Activated T-helper 1 cell treated with anti-CD3 and anti-CD28 coated beads, Interleukin-2, amount 50 U/mL, for 16 hours (primary cell): ENCODE results near the gene PUM1.
"Not testable (repeated sequence)": the region's sequence is repeated elsewhere in the genome, so short reads cannot be mapped to it uniquely, and the experiment has no call there.

Experiments used
- DNase-seq, 2 donors: peaks; one replicate each; pipeline ENCODE4 v3.0.0-alpha.2; 2020; ENCODE audit warnings: low read depth in 1 of 2, low spot score in 1 of 2

The PUM1 gene

DNA sequence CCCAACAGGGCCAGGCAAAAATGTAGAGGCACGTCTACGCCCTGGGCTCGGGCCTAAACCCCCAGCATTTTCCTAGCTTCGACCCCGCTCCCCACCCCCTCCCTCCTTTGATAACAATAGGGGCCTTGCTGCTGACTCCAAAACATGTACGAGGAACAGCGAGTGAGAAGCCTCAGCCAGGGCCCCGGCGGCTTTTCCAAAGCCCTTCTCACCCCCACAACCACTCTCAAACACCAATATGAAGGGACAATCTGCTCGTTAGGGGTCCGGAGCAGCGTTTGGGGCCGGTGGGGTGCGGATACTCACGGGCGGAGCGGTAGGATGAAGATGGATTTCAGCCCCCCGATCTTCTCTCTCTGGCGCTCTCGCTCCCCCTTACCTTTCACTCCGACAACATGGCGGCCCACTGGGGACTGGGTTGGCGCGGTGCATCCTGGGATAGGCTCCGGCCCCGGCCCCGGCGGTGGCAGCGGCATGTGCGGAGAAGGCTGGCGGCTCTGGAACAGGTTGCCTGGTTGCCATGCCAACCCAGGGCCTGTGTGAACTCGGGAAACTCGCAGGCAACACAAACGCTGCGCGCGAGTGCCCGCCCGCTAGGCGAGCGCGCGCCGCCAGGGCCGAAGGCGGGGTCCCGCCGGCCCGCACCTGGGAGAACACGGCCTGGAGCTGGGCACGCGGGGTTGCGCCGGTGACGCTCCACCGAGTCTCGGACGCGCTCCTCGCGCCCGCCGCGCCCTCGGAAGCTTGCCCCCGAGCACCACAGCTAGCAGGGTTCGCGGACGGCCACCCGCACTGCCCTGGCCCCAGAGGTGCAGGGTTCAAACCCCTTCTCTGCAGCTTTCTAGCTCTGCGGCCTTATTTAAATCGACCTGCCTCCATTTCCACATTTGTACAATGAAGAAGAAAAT, at the start of gene PUM1:
TSS of gene PUM1 (minus strand) at position 408 of the 908 bp plus-strand sequence. CDS start 6,151 bp downstream, outside the sequence.
- peak; percentile 98 for DNase-seq

DNA sequence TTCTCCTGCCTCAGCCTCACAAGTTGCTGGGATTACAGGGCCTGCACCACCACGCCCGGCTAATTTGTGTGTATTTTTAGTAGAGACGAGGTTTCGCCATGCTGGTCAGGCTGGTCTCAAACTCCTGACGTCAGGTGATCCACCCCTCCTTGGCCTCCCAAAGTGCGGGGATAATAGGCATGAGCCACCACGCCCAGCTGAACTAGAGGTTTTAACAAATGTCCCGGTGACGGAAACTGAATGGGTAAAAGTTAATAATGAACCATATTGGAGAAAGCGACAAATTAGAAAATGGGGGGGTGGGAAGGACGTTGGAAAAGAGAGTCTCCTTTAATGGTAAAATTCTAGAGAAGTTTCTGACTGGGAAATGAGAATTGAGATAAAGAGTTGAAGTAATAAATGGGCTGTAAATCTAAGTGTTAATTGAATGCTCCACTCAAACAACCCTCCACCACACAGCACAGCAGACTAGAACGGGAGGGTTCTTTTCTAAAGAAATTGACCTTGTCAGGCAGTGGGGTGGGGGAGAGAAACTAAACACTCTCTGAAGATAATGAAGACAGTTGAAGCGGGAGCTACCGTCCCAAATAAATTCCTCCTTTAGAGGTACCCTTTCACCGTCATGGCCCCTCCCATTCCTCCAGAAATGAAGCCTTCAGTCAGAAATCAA, 46.9 kb upstream of the PUM1 start:
- DNase-seq = no peak

GRCh38 chr1:31111290-31111951, 45.9 kb upstream of the PUM1 start:
- DNase-seq = no peak

DNA sequence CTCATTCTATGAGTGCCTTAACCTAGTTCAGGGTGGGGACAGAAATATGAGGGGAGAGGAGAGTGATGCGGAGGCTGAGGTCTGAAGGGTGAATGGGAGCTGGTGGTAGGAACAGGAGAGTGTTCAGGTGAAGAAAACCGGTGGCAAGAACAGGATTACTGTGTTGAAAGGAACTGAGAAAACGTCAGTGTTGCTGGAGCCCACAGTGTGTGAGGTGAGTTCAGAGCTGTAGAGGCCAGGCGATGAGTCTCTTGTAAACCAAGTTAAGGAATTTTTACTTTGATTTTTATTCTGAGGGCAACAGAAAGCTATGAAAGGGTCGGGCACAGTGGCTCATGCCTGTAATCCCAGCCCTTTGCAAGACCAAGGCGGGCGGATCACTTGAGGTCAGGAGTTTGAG, 45.3 kb upstream of the PUM1 start:
- DNase-seq = no peak

- no peak for DNase-seq
Observed at GRCh38 chr1:31108861-31109260, 43.3 kb upstream of the PUM1 start.

- no peak for DNase-seq
Observed at GRCh38 chr1:31105646-31106045, 40.1 kb upstream of the PUM1 start.

DNA sequence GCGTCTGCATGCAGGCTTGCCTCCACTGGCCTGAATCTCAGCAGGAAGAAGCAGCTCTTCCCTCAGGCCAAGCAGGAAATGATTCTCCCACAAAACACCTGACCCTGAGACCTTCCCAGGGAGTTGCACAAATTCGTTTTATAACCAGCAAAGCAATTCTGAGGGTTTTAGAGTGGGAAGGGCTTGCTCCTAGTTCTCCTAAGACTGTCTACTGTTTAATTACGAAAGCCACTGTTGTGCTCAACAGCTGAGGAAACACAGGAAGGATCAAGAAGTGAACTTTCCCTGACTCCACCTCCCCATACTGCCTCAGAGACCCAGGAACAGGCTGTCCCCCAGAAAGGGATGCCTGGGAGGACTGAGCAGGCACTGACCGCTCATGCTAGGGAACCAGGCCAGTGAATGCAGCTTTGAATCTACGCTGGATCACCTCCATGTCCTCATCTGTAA, 37.0 kb upstream of the PUM1 start:
- DNase-seq = no peak

- DNase-seq = no peak
Observed at GRCh38 chr1:31101147-31101502, 35.6 kb upstream of the PUM1 start.

GRCh38 chr1:31099293-31100032, 33.9 kb upstream of the PUM1 start:
- no peak for DNase-seq

GRCh38 chr1:31095985-31096384, 30.5 kb upstream of the PUM1 start:
- no peak for DNase-seq

DNA sequence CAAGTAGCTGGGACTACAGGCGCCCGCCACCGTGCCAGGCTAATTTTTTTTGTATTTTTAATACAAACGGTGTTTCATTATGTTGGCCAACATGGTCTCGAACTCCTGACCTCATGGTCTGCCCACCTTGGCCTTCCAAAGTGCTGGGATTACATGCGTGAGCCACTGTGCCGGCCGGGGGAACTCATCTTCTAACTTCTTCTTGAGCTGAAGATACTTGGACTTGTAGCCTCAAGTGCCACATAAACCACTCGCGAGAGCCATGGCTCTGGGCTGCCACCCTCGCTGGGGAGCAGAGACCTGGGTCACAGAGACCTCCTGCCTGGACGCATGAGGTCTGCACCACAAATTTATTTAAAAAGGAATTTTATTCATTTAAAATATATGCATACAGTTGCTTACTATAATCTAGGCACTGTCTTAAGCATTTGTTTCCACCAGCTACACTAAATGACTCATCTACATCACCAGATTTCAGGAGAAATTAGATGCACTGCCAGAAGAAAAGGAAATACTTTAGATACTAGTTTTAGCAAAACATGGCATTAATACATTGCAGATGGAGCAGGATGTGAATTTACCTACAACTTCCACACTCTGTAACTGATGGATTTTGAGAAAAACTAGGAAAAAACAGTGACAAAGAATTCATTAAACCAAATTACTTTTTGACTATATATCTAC, 29.9 kb upstream of the PUM1 start:
- no peak for DNase-seq

DNA sequence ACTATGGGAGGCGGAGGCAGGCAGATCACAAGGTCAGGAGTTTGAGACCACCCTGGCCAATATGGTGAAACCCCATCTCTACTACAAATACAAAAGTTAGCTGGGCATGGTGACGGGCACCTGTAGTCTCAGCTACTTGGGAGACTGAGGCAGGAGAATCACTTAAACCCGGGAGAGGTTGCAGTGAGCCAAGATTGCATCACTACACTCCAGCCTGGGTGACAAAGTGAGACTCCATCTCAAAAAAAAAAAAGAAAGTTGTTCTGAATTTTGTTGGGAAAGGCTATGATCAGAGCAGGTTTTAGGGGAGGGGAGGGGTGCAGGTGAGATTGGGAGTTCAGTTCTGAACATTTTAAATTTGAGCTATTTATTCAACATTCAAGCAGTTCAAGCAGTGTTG, 22.6 kb upstream of the PUM1 start:
- DNase-seq = not testable (repeated sequence)

GRCh38 chr1:31084782-31085569, 19.5 kb upstream of the PUM1 start:
- DNase-seq = no peak

DNA sequence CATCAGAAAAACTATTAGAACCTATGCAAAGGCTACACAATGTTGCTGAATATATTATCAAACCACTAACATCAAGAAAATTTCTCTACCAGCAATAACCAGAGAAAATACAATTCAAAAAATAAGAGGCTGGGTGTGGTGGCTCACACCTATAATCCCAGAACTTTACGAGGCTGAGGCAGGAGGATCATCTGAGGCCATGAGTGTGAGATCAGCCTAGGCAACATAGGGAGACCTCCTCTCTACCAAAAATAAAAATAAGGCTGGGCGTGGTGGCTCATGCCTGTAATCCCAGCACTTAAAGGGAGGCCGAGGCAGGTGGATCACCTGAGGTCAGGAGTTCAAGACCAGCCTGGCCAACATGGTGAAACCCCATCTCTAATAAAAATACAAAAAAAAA, 16.9 kb upstream of the PUM1 start:
- DNase-seq = no peak

GRCh38 chr1:31073044-31073443, 7.5 kb upstream of the PUM1 start:
- no peak for DNase-seq

GRCh38 chr1:31072304-31072746, 6.8 kb upstream of the PUM1 start:
- no peak for DNase-seq

DNA sequence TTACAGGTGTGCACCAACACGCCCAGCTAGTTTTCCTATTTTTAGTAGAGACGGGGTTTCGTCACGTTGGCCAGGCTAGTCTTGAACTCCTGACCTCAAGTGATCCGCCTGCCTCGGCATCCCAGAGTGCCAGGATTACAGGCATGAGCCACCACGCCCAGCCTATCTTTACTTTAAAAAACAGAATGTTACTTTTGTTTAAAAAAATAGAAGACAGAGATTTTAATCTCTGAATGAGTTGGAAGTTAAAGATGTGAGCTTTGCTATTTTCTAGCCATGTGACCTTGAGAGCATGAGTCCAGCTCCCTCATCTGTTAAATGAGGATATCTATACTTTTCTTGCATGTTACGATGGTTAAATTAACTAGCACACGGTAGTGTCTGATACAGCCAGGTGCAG, 3.9 kb upstream of the PUM1 start:
- no peak for DNase-seq

DNA sequence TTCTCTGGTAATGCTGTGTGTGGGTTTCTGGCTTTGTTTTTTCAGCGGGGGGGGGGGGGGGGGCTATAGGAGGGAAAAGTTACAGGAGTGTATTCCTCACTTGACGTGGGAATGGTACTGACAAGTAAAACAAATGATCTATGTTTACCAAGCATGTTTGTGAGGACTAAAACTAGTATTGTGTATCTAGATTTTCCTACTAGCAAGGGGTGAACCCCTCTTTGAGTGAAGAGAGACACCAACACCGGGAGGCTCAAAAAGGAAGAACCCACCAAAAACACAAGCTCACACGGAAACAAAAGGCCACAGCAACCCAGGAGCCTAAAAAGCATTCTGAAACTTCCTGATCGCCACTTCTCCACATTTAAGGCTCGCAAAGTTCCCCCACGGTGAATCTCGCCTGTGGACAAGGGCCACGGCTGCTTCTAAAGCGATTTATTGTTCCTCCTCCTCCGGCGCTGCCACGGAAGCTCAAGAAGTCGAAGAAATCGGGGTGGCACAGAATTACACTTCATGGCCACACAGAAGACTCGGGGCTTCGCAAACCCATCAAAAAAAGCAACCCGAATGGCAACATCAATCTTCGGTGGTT, 703 bp downstream of the PUM1 start:
- no peak for DNase-seq

- no peak for DNase-seq
Observed at GRCh38 chr1:31064111-31064717, 1.3 kb downstream of the PUM1 start.
